DMS114 treated with DMSO at 0.1 percent for 48 hours (cell line): ENCODE measurements around the gene DBF4.
"Not testable (repeated sequence)": the region's sequence is repeated elsewhere in the genome, so short reads cannot be mapped to it uniquely, and the experiment has no call there.

Experiments used
- DNase-seq: peaks from one replicate; lab custom pipeline; 2025; ENCODE audit not compliant: unreplicated experiment; lab: John Stamatoyannopoulos, UW

DBF4 gene

DNA sequence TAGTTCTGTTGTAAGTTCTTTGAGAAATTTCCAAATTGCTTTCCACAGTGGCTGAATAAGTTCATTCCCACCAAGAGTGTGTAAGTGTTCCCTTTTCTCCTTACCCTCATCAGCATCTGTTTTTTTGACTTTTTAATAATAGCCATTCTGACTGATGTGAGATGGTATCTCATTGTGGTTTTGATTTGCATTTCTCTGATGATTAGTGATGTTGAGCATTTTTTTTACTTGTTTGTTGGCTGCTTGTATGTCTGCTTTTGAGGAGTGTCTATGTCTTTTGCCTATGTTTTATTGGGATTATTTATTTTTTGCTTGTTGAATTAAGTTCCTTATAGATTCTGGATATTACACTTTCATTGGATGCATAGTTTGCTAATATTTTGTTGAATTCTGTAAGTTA, 69.6 kb downstream of the DBF4 start:
- DNase-seq: not testable (repeated sequence)

GRCh38 chr7:87948371-87948770, 72.1 kb downstream of the DBF4 start:
- no peak for DNase-seq
